ENCODE data around the gene ABHD17A. TPM values are rescaled to one million over a fixed set of nuclear protein-coding genes. Genes with fewer than 3 reads are reported as not detected.

The ABHD17A gene
- total RNA-seq, 6 experiments from 2014 or later = 61.0 to 80.0 (median 67.9) TPM

- TF ChIP-seq CTCF (IDR thresholded peaks at IDR 0.05) = no peak
- no peak for DNase-seq
- Mint-ChIP-seq H3K27me3 (ENCODE audit: insufficient read depth) (no peaks in the 10 kb centered on the region), H3K27ac (no peak overlapping the region), H3K36me3 (ENCODE audit: low read depth) (peaks cover 4% of the 10 kb centered on the region; the same call in 1 of the 2 replicates), H3K9me3 (no peaks in the 10 kb centered on the region), H3K4me1 (ENCODE audit: low read depth) (no peaks in the 10 kb centered on the region), H3K4me3 (no peak overlapping the region)
These were observed 53.1 kb downstream of the ABHD17A start for GRCh38 chr19:1832046-1832663.

- H3K4me1 Mint-ChIP-seq (ENCODE audit: low read depth) = peaks cover 1% of the 10 kb centered on the region; the same call in 1 of the 2 replicates
- no peak for TF ChIP-seq CTCF (IDR thresholded peaks at IDR 0.05)
- no peak for DNase-seq
- H3K27me3 Mint-ChIP-seq (ENCODE audit: insufficient read depth) = no peaks in the 10 kb centered on the region
- no peaks in the 10 kb centered on the region for H3K9me3 Mint-ChIP-seq
- peaks cover 4% of the 10 kb centered on the region; the same call in 1 of the 2 replicates for H3K36me3 Mint-ChIP-seq (ENCODE audit: low read depth)
- H3K4me3 Mint-ChIP-seq = no peak overlapping the region
- H3K27ac Mint-ChIP-seq = no peak overlapping the region
These were observed 54.3 kb downstream of the ABHD17A start for GRCh38 chr19:1830978-1831377.

- no peak overlapping the region for H3K4me3 Mint-ChIP-seq
- no peak overlapping the region for H3K27ac Mint-ChIP-seq
- no peaks in the 10 kb centered on the region for H3K27me3 Mint-ChIP-seq (ENCODE audit: insufficient read depth)
- TF ChIP-seq CTCF (IDR thresholded peaks at IDR 0.05) = no peak
- H3K9me3 Mint-ChIP-seq = no peaks in the 10 kb centered on the region
- no peak for DNase-seq
- H3K4me1 Mint-ChIP-seq (ENCODE audit: low read depth) = peaks cover 4% of the 10 kb centered on the region; the same call in 1 of the 2 replicates
- H3K36me3 Mint-ChIP-seq (ENCODE audit: low read depth) = peaks cover 7% of the 10 kb centered on the region; the same call in 1 of the 2 replicates
These were observed 54.7 kb downstream of the ABHD17A start for GRCh38 chr19:1830568-1830967.

GRCh38 chr19:1829958-1830357, 55.3 kb downstream of the ABHD17A start:
- H3K27ac Mint-ChIP-seq = no peak overlapping the region
- peaks cover 4% of the 10 kb centered on the region; the same call in 1 of the 2 replicates for H3K4me1 Mint-ChIP-seq (ENCODE audit: low read depth)
- no peak overlapping the region for H3K4me3 Mint-ChIP-seq
- TF ChIP-seq CTCF (IDR thresholded peaks at IDR 0.05) = no peak
- H3K27me3 Mint-ChIP-seq (ENCODE audit: insufficient read depth) = no peaks in the 10 kb centered on the region
- no peak for DNase-seq
- H3K9me3 Mint-ChIP-seq = no peaks in the 10 kb centered on the region
- peaks cover 7% of the 10 kb centered on the region; the same call in 1 of the 2 replicates for H3K36me3 Mint-ChIP-seq (ENCODE audit: low read depth)

- Mint-ChIP-seq H3K27ac (no peak overlapping the region), H3K4me1 (ENCODE audit: low read depth) (peaks cover 4% of the 10 kb centered on the region; the same call in 1 of the 2 replicates), H3K9me3 (no peaks in the 10 kb centered on the region), H3K27me3 (ENCODE audit: insufficient read depth) (no peaks in the 10 kb centered on the region), H3K36me3 (ENCODE audit: low read depth) (peaks cover 7% of the 10 kb centered on the region; the same call in 1 of the 2 replicates), H3K4me3 (no peak overlapping the region)
- DNase-seq = no peak
- TF ChIP-seq CTCF (IDR thresholded peaks at IDR 0.05) = no peak
These were observed 56.7 kb downstream of the ABHD17A start for GRCh38 chr19:1828279-1829238.
